Activated CD4-positive, alpha-beta T cell treated with anti-CD3 and anti-CD28 coated beads for 1 hour (primary cell): ENCODE results near the gene SCN1B.

Experiments
- DNase-seq: peaks from one replicate; pipeline ENCODE4 v3.0.0-alpha.2; 2020

SCN1B gene

DNA sequence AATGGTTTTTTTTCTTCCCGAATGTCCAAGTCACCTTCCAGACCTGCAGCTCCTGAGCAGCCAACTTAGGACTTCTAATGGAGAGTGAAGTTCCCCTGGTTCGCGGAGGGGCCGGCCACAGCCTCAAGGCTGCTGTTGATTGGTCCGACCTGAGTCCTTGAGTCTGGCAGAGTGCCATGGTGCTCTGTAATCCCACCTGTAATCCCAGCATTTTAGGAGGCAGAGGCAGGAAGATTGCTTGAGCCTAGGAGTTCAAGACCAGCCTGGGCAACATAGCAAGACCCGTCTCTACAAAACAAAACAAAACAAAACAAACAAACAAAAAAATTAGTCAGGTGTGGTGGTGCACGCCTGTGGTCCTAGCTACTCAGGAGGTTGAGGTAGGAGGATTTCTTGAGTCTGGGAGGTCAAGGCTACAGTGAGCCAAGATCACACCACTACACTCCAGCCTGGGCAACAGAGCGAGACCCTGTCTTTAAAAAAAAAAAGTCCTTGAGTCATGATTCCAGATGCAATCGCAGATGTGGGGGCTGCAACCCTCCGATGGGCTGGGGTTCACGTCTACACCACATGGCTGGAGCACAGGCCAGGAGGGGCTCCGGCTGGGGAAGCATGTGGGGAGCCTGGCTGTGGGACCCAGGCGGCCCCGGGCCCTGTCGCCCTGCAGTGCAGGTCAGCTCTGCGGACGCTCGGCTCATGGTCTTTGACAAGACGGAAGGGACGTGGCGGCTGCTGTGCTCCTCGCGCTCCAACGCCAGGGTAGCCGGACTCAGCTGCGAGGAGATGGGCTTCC is 28.9 kb downstream of the SCN1B start:
- DNase-seq = no peak

GRCh38 chr19:35059799-35060091 is 29.5 kb downstream of the SCN1B start:
- DNase-seq = no peak

DNA sequence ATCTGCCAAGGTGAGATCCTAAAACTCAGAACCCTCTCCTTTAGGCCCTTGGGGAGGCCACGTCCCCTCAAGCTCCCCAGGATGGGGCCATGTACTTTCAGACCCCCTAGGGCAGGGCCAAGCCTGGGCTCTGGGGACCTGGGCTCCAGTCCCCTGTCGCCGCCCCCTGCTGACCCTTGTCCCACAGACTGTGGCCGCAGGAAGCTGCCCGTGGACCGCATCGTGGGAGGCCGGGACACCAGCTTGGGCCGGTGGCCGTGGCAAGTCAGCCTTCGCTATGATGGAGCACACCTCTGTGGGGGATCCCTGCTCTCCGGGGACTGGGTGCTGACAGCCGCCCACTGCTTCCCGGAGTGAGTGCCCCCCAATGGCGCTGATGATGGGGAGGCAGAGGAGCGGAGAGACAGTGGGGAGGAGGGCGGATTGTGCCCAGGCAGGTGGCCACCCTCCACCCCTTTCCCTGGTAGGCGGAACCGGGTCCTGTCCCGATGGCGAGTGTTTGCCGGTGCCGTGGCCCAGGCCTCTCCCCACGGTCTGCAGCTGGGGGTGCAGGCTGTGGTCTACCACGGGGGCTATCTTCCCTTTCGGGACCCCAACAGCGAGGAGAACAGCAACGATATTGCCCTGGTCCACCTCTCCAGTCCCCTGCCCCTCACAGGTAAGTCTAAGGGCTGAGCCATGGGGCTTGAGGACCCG is 30.0 kb downstream of the SCN1B start:
- DNase-seq = no peak

DNA sequence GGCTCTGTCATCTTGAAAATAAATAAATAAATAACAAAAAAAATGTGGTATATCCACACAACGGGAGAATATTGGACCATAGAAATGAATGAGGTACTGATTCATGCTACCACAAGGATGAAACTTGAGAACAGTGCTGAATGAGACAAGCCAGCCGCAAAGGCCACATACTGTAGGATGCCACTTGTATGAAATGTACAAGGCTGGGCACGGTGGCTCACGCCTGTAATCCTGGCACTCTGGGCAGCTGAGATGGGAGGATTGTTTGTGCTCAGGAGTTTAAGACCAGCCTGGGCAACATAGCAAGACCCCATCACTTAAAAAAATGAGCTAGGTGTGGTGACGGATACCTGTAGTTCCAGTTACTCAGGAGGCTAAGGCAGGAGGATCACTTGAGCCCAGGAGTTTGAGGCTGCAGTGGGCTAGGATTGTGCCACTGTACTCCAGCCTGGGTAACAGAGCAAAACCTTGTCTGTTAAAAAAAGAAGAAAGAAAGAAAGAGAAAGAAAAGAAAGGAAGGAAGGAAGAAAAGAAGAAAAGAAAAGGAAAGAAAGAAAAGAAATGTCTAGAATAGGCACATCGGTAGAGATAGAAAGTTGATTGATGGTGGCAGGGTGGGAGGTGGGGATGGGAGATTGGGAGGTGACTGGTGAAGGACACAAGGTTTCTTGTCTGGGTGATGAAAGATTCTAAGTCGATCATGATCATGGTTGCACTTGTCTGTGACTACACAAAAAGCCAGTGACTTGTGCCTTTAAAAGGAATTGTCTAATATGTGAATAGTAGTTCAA is 31.5 kb downstream of the SCN1B start:
- no peak for DNase-seq

- no peak for DNase-seq
These were observed 32.7 kb downstream of the SCN1B start for GRCh38 chr19:35062942-35063341.

GRCh38 chr19:35063940-35064818 is 33.9 kb downstream of the SCN1B start:
- no peak for DNase-seq

- DNase-seq = no peak
These were observed 35.3 kb downstream of the SCN1B start for GRCh38 chr19:35065574-35065973.

DNA sequence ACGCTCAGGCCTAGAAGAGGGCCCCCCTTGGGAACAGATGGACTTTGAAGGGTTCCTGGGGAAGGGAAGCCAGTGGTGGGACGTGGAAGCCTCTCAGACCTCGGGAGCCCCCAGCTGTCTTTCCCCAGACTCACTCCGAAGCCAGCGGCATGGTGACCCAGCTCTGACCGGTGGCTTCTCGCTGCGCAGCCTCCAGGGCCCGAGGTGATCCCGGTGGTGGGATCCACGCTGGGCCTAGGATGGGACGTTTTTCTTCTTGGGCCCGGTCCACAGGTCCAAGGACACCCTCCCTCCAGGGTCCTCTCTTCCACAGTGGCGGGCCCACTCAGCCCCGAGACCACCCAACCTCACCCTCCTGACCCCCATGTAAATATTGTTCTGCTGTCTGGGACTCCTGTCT is 35.9 kb downstream of the SCN1B start:
- DNase-seq = no peak

DNA sequence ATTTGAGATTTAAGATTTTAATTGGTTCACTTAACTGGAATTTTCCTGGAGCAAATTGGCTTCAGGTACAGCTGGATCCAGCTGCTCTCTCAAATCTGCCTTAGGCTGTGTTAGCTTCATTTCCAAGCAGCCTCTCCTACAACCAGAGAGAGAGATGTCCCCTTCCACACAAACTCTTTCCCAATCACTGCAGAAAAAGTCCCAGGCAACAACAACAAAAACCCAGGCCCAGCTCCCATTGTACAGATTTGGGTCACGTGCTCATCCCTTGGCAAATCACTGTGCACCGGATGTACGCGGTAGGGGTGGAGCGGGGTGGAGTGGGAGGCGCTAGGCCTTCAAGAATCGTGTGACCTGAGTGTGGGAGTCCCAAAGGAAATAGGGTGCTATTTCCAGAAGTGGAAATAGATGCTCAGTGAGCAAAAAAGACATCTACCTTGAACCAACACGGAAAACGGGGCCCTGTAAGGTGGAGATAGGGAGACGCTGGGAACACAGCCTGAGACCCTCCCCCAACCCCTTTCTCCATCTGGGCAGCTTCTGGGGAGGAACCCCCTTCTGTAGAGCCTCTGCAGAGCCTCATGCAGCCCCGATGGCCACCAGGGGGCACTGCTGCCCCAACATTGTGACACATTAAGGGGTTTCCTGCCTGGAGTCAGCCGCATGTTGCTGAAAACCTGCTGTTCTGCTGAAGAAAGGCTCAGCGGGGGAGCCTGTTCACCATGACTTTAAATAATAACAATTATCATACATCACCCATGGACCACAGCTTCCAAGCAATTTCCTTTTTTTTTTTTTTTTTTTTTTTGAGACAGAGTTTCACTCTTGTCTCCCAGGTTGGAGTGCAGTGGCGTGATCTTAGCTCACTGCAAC is 36.7 kb downstream of the SCN1B start:
- peak; percentile 81 for DNase-seq

DNA sequence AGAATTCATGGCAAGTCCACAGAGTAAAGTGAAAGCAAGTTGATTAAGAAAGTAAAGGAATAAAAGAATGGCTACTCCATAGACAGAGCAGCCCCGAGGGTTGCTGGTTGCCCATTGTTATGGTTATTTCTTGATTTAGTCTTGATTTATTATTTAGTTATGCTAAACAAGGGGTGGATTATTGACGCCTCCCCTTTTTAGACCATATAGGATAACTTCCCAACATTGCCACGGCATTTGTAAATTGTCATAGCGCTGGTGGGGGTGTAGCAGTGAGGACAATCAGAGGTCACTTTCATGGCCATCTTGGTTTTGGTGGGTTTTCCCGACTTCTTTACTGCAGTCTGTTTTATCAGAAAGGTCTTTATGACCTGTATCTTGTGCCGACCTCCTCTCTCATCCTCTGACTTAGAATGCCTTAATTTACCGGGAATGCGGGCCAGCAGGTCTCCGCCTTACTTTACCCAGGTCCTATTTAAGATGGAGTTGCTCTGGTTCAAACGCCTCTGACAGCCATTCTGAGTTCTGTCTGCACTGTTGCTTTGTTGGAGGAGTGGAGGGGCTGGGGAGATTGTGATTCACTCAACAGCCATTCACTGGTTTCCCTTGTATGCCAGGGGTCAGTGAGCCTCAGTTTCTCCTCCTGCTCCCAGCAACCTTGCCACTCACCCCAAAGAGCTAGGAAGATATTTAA is 38.8 kb downstream of the SCN1B start:
- no peak for DNase-seq

- DNase-seq = no peak
These were observed 39.4 kb downstream of the SCN1B start for GRCh38 chr19:35069696-35070095.

- no peak for DNase-seq
These were observed 40.2 kb downstream of the SCN1B start for GRCh38 chr19:35070471-35070870.

DNA sequence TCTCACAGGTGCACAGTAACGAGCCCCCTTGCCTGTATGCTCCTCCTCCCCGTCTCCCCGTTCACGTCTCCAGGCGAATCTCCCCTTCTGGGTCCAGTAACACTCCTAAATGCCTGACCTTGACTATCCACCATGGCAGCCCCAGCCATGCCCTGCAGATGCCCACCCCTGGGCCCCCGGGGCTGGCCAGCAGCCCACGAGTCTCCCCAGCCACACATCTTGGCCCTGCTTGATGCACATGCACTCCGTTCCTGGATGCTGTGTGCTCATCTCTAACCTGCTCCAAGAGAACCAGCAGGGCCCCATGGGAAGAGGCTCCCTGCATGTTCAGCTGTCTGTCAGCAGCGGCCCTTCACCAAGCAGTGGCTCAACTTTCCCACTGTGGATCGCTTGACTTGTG is 43.2 kb downstream of the SCN1B start:
- no peak for DNase-seq

- DNase-seq = no peak
These were observed 43.7 kb downstream of the SCN1B start for GRCh38 chr19:35073941-35074340.

DNA sequence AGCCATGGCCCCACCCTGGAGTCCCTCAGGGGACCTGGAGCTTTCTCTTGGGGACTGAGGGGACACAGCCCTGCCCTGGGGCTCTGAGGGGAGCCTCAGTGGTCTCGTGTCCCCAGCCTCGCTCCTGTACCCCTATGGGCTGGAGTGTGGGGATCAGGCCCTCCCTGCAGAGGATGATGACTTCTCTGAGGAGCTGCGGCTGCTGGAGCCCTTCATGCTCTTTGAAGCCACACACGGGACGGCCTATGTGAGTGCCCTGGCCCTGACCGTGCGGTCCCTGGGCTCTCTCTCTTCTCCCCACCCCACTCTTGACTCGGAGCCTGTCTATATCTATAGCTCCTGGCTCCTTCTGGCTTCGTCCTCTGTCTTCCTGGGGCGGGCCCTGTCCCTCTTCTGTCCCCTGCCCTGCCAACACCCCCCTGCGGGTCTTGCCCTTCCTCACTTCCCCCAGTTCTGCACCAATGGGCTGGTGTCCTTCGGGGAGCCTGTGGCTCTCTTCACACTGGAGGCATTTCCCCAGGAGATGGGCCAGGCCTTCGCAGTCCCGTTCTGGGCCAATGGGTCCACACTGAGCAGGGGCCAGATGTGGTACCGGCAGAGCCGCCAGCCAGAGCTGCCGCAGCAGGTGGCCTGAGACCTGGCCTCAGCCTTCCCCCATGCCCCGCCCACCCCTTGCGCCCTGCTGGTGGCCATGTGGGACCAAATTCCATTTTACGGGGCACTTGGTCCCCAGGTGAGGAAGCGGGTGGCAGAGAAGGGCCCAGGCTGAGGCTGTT is 44.3 kb downstream of the SCN1B start:
- DNase-seq = no peak

GRCh38 chr19:35075202-35076025 is 45.1 kb downstream of the SCN1B start:
- no peak for DNase-seq

DNA sequence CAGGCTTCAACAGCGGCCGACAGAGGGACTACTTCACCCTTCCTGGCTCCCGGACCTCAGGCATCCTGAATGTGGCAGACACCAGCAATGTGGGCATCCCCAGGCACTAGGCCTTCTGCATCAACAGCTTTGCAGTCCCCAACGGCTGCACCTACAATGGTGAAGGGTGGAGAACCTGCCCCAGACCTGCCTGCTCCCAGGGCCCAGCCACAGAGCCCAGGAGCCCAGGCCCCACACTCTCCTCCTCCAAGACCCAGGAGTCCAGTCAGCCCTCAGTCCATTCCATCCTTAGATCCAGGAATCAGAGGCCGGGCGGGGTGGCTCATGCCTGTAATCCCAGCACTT is 45.7 kb downstream of the SCN1B start:
- no peak for DNase-seq

DNA sequence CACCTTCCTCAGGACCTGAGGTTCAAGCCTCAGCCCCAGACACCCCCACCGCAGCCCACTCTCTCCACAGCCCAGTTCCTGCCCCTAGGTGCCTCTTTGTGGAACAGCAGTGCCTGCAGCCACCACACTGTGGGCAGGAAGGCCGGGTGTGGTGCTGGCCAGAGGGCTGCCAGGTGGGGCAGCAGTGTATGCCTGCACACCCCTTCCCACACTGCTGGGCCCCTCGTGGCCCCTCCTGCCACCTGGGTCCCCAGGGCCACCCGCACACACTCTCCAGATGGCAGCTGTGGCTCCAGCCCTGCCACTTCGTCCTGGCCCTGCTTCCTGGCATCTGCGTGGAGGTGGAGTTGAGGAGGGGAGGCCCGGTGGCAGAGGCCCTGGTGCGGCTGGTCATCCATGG is 46.4 kb downstream of the SCN1B start:
- DNase-seq = no peak

DNA sequence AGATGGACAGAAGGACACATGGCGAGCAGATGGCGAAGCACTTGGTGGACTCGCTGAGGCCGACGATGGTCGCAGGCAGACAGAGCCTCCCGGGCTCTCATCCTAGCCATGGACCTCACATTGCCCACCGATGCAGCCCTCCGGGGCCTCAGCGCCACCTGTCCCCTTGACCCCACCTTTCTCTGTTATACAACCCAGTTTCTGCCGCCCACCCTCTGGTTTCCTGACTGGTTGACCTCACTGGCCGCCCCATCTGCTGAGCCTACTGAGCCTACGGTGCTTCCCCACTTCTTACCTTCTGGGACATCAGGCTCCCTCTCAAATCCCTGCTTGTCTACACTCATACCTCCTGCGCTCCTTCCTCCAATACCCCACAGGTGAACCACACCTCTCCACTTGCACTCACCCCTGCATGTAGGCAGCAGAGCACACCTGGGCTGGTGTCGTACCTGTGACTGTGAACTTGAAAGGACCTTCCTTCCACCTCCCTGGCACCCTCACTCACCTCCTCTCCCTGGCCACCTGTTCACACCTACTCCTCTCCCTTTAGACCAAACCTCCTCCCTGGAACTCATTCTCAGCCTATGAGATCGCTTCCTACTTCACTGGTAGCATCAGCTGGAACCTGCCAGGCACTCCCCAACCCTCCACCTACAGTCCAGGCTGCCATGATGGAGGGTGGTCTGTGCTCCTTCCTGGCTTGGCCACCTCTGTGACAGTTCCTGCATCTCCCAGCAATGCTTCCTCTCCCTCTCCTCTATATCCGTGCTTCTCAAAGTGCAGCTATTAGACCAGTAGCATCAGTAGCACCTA is 47.3 kb downstream of the SCN1B start:
- DNase-seq = no peak
